ENCODE data around the gene PLEKHB2. TPM values are rescaled to one million over a fixed set of nuclear protein-coding genes. Genes with fewer than 3 reads are reported as not detected.

PLEKHB2 gene
- polyA plus RNA-seq, 2 of the 4 experiments (the other 2 are of a cell fraction) = 57.5 to 76.6 TPM

- no peak for DNase-seq (ENCODE audit: low read depth in 1 of 2, low spot score in 1 of 2)
- Histone ChIP-seq H3K9me3 (no peaks in the 10 kb centered on the region), H3K4me2 (no peak overlapping the region), H3K4me1 (0 out of 3 replicates have a peak, but pooled peaks cover 2% of the 10 kb centered on the region), H3K27ac (no peak overlapping the region), H3K4me3 (no peak overlapping the region)
- WGBS (ENCODE audit: missing lambda C conversion rate) = 93% methylated on average over 3 of the region's 3 CpGs
- POLR2A ChIA-PET = no interaction called here
- TF ChIP-seq NFE2L2 (conservative IDR thresholded peaks at IDR 0.05; ENCODE audit: low read length) (no peak), HEYL (CRISPR knock-in tag; IDR thresholded peaks at IDR 0.05) (no peak), TFCP2L1 (CRISPR knock-in tag; IDR thresholded peaks at IDR 0.05) (no peak), HOXA7 (CRISPR knock-in tag; IDR thresholded peaks at IDR 0.05) (no peak), EHF (CRISPR knock-in tag; IDR thresholded peaks at IDR 0.05) (no peak), CHD2 (IDR thresholded peaks at IDR 0.05; ENCODE audit: low read length, partially characterized antibody) (no peak), HDAC2 (IDR thresholded peaks at IDR 0.05) (no peak), POLR2AphosphoS2 (conservative IDR thresholded peaks at IDR 0.05; ENCODE audit: low read length) (no peak), JUNB (IDR thresholded peaks at IDR 0.05) (no peak), MAX (IDR thresholded peaks at IDR 0.05) (no peak), MAZ (IDR thresholded peaks at IDR 0.05; ENCODE audit: borderline replicate concordance, low read depth, low read length) (no peak), CBX2 (IDR thresholded peaks at IDR 0.05; ENCODE audit: borderline replicate concordance, low read depth) (no peak), PBX3 (IDR thresholded peaks at IDR 0.05) (no peak), SREBF2 (IDR thresholded peaks at IDR 0.05) (no peak), CEBPB (IDR thresholded peaks at IDR 0.05) (no peak), ESRRA (IDR thresholded peaks at IDR 0.05; ENCODE audit: borderline replicate concordance, low read length) (no peak), FOSB (CRISPR knock-in tag; IDR thresholded peaks at IDR 0.05) (no peak), RAD21 (conservative IDR thresholded peaks at IDR 0.05 in 1 of 2, IDR thresholded peaks at IDR 0.05 in 1 of 2) (no peak), ZSCAN20 (CRISPR knock-in tag; IDR thresholded peaks at IDR 0.05) (no peak)
- no peak for ATAC-seq
- FAIRE-seq = no peak
- CTCF ChIA-PET = interaction anchor here (1.4 kb wide), 1 partner anchor 11 kb away, joined by 3 read pairs; no protein-coding TSS in a partner anchor
These were observed 18.1 kb downstream of the PLEKHB2 start for GRCh38 chr2:131123192-131123591.

- Histone ChIP-seq H3K4me2 (no peak overlapping the region), H3K4me3 (no peak overlapping the region), H3K4me1 (0 out of 3 replicates have a peak, but pooled peaks cover 2% of the 10 kb centered on the region), H3K27ac (no peak overlapping the region), H3K9me3 (no peaks in the 10 kb centered on the region)
- no peak for FAIRE-seq
- no peak for ATAC-seq
- POLR2A ChIA-PET = no interaction called here
- 89% methylated on average over 7 of the region's 7 CpGs for WGBS (ENCODE audit: missing lambda C conversion rate)
- TF ChIP-seq ATOH8 (CRISPR knock-in tag; IDR thresholded peaks at IDR 0.05; ENCODE audit: low read depth) = no peak
- no peak for TF ChIP-seq PBX3 (IDR thresholded peaks at IDR 0.05)
- no peak for TF ChIP-seq RARB (CRISPR knock-in tag; IDR thresholded peaks at IDR 0.05)
- TF ChIP-seq MYC (IDR thresholded peaks at IDR 0.05; ENCODE audit: borderline replicate concordance, low read length) = no peak
- no peak for TF ChIP-seq ELK1 (IDR thresholded peaks at IDR 0.05; ENCODE audit: low read depth, low read length)
- no peak for TF ChIP-seq EHMT2 (IDR thresholded peaks at IDR 0.05; ENCODE audit: low read depth)
- TF ChIP-seq FOSB (CRISPR knock-in tag; IDR thresholded peaks at IDR 0.05) = no peak
- TF ChIP-seq GATA3 (IDR thresholded peaks at IDR 0.05; ENCODE audit: borderline replicate concordance) = no peak
- TF ChIP-seq PHF8 (IDR thresholded peaks at IDR 0.05; ENCODE audit: borderline replicate concordance, low read depth) = no peak
- TF ChIP-seq HMGXB4 (CRISPR knock-in tag; IDR thresholded peaks at IDR 0.05; ENCODE audit: borderline replicate concordance) = no peak
- no peak for TF ChIP-seq USF2 (IDR thresholded peaks at IDR 0.05)
- no peak for TF ChIP-seq HEYL (CRISPR knock-in tag; IDR thresholded peaks at IDR 0.05)
- DNase-seq (ENCODE audit: low read depth in 1 of 2, low spot score in 1 of 2) = no peak
- CTCF ChIA-PET = no interaction called here
These were observed 20.1 kb downstream of the PLEKHB2 start for GRCh38 chr2:131125195-131125757.

All from A549 (cell line).